ENCODE data around the gene CEP97.

- no peak for TF ChIP-seq EZH2 (IDR thresholded peaks at IDR 0.05; ENCODE audit: borderline replicate concordance, low read depth, low read length, severe bottlenecking)
- peak; percentile 69 for TF ChIP-seq CTCF (IDR thresholded peaks at IDR 0.05; ENCODE audit: borderline replicate concordance, extremely low read depth, low read length, poor library complexity, severe bottlenecking)
These were observed 47.5 kb upstream of the CEP97 start, which contains the start of gene ZBTB11 for GRCh38 chr3:101676765-101677435.

All from DND-41 (cell line).